NCI-H1436 (cell line): ENCODE measurements around the gene SPIB.

ENCODE experiments used
- DNase-seq: peaks from one replicate; lab custom pipeline; 2025; lab: John Stamatoyannopoulos, UW

Gene SPIB

GRCh38 chr19:50419022-50419579 is 363 bp downstream of the SPIB start:
- DNase-seq = no peak

DNA sequence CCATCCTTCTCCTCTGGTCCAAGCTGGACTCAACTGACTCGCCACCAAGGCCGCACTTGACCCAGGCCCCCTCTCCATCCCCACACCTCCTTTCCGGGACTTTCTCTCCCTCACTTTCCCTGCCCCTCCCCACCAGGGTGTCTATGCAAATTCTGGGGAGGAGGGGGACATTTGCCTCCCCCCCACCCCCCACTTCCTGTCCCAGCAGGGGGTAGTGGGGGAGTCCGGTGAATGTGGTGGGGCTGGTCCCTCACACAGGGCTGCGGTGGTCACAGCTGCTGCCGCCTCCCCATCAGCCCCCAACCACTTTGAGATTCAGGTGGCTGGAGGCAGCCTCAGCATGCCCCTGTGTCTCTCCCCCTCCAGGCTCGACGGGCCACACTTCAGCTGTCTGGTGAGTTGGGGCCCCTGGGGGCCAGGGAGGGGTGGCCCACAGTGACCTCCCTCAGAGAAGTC is 870 bp downstream of the SPIB start:
- DNase-seq = no peak

DNA sequence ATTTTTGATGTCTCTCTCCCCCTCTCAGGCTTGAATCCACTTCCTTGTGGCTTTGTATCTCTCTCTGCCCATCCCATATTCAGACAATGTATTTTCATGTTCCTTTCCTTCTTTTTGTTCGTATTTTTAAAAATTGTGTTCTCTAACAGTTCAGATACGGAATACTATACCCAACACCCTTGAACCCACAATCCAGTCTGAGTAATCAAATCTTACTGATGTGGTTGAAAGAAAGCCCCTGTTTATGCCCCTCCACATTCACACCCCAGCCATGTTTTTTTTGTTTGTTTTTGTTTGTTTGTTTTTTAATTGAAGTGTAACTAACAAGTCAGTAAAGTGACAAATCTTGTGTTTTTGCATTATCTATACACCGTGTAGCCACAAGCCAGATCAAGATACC is 1.4 kb downstream of the SPIB start:
- DNase-seq = no peak

GRCh38 chr19:50420808-50421207 is 2.1 kb downstream of the SPIB start:
- no peak for DNase-seq

DNA sequence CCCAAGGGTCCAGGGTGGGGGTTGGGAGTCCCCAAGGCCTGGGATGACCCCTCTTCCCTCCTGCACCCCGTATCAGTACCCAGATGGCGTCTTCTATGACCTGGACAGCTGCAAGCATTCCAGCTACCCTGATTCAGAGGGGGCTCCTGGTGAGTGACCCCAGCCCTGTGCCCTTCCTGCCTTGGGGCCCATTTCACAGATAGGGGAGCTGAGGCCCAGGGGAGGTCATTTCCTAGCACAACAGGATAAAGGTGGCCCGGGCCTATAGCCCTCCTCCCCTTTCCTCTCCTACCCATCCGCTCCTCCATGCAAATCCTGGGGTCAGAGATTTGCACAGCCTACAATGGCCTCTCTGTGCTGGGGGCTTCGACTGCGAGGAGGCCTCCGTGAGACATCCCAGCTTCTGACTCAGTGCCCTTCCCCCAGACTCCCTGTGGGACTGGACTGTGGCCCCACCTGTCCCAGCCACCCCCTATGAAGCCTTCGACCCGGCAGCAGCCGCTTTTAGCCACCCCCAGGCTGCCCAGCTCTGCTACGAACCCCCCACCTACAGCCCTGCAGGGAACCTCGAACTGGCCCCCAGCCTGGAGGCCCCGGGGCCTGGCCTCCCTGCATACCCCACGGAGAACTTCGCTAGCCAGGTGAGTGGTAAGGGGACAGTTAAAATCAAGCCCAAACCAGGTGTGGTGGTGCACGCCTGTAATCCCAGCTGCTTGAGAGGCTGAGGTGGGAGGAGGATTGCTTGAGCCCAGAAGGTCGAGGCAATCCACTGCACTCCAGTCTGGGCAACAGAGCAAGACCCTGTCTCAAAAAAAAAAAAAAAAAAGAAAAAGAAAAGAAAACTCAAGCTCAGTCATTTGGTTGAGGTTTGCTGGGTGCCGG is 3.9 kb downstream of the SPIB start:
- no peak for DNase-seq

GRCh38 chr19:50423279-50424113 is 4.8 kb downstream of the SPIB start:
- DNase-seq = no peak

GRCh38 chr19:50425581-50425980 is 6.8 kb downstream of the SPIB start:
- DNase-seq = no peak

DNA sequence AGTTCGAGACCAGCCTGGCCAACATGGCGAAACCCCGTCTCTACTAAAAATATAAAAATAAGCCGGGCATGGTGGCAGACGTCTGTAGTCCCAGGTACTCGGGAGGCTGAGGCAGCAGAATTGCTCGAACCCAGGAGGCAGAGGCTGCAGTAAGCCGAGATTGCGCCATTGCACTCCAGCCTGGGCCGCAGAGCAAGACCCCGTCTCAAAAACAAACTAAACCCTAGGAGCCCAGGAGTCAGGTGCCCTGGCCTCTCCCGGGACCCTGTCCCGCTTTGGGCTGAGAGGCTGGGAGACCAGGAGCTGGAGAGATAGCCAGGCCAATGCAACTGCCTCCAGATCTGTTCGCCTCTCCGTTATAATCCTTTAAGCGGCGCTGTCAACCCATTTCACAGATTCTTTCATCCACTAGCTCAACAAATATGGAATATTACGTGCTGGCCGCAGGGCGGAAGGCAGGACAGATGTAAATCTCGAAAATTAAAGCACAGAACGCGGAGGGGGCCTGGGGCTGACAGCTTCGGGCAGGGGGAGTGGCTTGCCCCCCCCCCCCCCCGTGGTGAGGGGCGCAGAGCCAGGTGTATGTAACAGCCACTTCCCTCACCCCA is 8.7 kb downstream of the SPIB start:
- no peak for DNase-seq

- DNase-seq = no peak
These were observed 9.3 kb downstream of the SPIB start for GRCh38 chr19:50427997-50428425.

DNA sequence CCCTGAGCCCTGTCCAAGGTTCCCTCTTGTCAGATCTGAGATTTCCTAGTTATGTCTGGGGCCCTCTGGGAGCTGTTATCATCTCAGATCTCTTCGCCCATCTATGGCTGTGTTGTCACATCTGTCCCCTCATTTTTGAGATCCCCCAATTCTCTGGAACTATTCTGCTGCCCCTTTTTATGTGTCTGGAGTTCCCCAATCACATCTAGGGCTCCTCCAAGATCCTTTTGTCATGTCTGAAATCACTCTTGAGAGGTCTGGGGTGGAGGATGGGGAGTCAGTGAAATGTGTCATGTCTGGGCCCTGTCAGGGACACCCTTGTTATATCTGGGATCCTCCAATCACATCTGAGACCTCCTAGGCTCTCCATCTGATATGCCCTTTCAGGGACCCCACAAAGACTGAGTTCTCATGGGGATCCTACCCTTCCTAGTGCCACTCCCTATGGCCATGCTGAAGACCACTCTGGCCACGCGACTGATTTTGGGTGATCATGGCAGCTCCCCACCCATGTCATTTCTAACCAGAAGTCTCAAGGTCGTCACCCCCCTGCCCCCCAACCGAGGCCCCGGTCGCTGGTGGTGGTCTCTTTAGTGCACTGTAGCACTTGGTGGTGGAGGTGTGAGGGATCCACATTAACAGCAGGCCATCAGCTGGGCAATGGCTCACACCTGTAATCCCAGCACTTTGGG is 10.2 kb downstream of the SPIB start:
- DNase-seq = no peak

DNA sequence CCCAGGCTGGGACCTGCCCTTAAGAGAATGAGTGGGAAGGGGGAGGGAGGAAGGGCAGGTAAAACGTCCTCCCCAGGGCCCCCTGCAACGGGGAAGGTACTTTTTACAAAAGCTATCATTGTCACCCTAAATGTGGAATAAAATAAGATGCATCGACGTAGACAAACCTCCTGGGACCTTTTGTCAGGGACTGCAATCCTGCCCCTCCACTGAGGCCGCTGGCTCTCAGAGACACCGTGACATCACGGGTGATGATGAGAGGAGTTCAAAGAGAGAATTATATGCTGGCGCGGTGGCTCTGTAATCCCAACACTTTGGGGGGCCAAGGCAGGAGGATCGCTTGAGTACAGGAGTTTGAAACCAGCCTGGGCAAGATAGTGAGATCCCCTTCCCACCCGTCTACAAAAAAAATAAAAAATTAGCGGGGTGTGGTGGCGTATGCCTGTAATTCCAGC is 12.2 kb downstream of the SPIB start:
- DNase-seq = peak; percentile 19

- DNase-seq = peak; percentile 85
These were observed 12.8 kb downstream of the SPIB start for GRCh38 chr19:50431343-50432220.

GRCh38 chr19:50432221-50433028 is 13.7 kb downstream of the SPIB start, which contains the start of gene MYBPC2:
TSS of gene MYBPC2 (plus strand) at chr19:50432892. CDS start at chr19:50432954, 62 bp downstream.
- DNase-seq = no peak

GRCh38 chr19:50433201-50434180 is 14.8 kb downstream of the SPIB start:
- no peak for DNase-seq

GRCh38 chr19:50434525-50434924 is 15.8 kb downstream of the SPIB start:
- no peak for DNase-seq

DNA sequence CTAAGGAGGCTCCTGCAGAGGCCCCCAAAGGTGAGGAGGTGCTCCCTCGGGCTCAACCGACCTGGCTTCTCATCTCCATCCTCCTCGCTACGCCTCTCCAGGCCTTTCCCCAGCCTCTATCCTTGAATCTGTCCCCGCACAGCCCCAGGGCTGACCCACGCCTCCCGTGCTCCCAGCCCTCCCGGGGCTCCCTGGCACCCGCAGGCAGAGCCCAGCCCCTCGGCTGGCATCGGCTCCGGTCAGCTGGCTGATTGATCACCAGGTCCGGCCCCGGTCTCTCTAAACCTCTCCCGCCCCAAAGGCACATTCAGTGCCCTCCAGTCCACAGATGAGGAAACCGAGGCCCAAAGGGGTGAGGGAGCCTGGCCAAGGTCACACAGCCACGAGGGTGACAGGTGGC is 16.5 kb downstream of the SPIB start:
- no peak for DNase-seq

GRCh38 chr19:50435627-50436026 is 16.9 kb downstream of the SPIB start:
- no peak for DNase-seq

- no peak for DNase-seq
These were observed 19.2 kb downstream of the SPIB start for GRCh38 chr19:50437862-50438449.
